Lower lobe of right lung (tissue), 2 donors: ENCODE results near the gene CUX1. TPM values are rescaled to one million over a fixed set of nuclear protein-coding genes. Genes with fewer than 3 reads are reported as not detected.

Experiments
- ATAC-seq, 2 donors: fragments of 200-7000 bp; cut with Tn5 transposase; one replicate each; pipeline ENCODE4 v1.9.1; 2020 to 2022; ENCODE audit warnings: mild to moderate bottlenecking in 2 of 2, moderate library complexity in 2 of 2
- DNase-seq: peaks from one replicate; pipeline ENCODE4 v3.0.0-alpha.2; 2020
- H3K27ac ChIP-seq: fragments of 200-600 bp; one replicate; pipeline ENCODE4 v1.8.0; 2022
- H3K27me3 ChIP-seq: fragments of 200-600 bp; one replicate; pipeline ENCODE4 v1.8.0; 2022; ENCODE audit warnings: low read depth
- H3K36me3 ChIP-seq: fragments of 200-600 bp; one replicate; pipeline ENCODE4 v1.8.0; 2022; ENCODE audit warnings: mild to moderate bottlenecking
- H3K4me1 ChIP-seq: fragments of 200-600 bp; one replicate; pipeline ENCODE4 v1.8.0; 2022
- H3K4me3 ChIP-seq: fragments of 200-600 bp; one replicate; pipeline ENCODE4 v1.8.0; 2022; ENCODE audit warnings: mild to moderate bottlenecking
- H3K9me3 ChIP-seq: fragments of 200-600 bp; one replicate; pipeline ENCODE4 v1.8.0; 2022
- CTCF ChIP-seq: fragments of 200-600 bp; IDR thresholded peaks from one replicate; pipeline ENCODE4 v1.8.0; 2022; ENCODE audit warnings: antibody characterized with exemption, mild to moderate bottlenecking
- intact Hi-C: fragments of 100-400 bp; cut with DNase I; formaldehyde crosslinking; loops from one replicate; pipeline ENCODE4 v1.11.0; 2022
- total RNA-seq: library from RNA; stranded (reverse); fragmentation: NEBNext Ultra II Directional; extraction: Animal tissue kit (Norgen Biotek cat#: 25700); gene quantifications from one replicate; pipeline ENCODE4 v1.2.1, GENCODE V29; 2021
- donor health status: DM: no; HTN: yes; CAD: no; lungs with severe emphysema.

Gene CUX1
- total RNA-seq, 1 donor from 2014 or later, result 118 TPM

- Histone ChIP-seq H3K27me3 (peaks cover 11% of the 10 kb centered on the region), H3K4me1 (peaks cover 13% of the 10 kb centered on the region), H3K27ac (no peak overlapping the region), H3K9me3 (no peaks in the 10 kb centered on the region), H3K4me3 (no peak overlapping the region), H3K36me3 (no peaks in the 10 kb centered on the region)
- DNase-seq, result no peak
- peak; percentile 36 for TF ChIP-seq CTCF
- ATAC-seq, result peak; percentile 63 to 78
- intact Hi-C loops, result no loop called here
Observed at GRCh38 chr7:101804967-101805366, 12.5 kb upstream of the CUX1 start.

DNA sequence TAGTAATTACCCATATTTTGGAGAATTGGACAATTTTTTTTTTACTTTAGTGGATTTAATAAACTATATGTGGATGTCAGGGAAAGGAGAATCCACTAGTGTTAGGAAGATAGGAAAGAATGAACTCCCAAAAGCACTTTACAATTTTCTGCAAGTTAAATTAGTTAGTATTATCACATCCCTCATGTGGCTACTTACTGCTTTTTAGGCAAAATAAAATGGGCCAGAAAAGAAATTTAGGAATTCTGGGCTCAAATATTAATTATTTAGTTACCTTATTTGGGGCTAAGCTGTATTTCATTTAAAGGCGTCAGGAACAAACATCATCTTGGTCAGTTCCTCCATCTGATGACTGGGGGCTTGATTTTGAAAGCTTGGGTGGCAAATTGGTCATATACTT is 4.8 kb upstream of the CUX1 start:
- ATAC-seq, result no peak
- H3K36me3 ChIP-seq, result no peaks in the 10 kb centered on the region
- TF ChIP-seq CTCF, result no peak
- no peaks in the 10 kb centered on the region for H3K27me3 ChIP-seq
- peaks cover 6% of the 10 kb centered on the region for H3K4me1 ChIP-seq
- no peaks in the 10 kb centered on the region for H3K9me3 ChIP-seq
- intact Hi-C loops, result no loop called here
- no peak for DNase-seq
- no peak overlapping the region for H3K27ac ChIP-seq
- no peak overlapping the region for H3K4me3 ChIP-seq

GRCh38 chr7:101813402-101814019 is 3.9 kb upstream of the CUX1 start:
- peak overlapping the region; percentile 83 for H3K4me3 ChIP-seq
- ATAC-seq (no peak), DNase-seq (no peak)
- no peak overlapping the region for H3K27ac ChIP-seq
- peaks cover 14% of the 10 kb centered on the region for H3K4me1 ChIP-seq
- no peak for TF ChIP-seq CTCF
- intact Hi-C loops, result no loop called here
- H3K27me3 ChIP-seq, result no peaks in the 10 kb centered on the region
- no peaks in the 10 kb centered on the region for H3K9me3 ChIP-seq
- no peaks in the 10 kb centered on the region for H3K36me3 ChIP-seq

DNA sequence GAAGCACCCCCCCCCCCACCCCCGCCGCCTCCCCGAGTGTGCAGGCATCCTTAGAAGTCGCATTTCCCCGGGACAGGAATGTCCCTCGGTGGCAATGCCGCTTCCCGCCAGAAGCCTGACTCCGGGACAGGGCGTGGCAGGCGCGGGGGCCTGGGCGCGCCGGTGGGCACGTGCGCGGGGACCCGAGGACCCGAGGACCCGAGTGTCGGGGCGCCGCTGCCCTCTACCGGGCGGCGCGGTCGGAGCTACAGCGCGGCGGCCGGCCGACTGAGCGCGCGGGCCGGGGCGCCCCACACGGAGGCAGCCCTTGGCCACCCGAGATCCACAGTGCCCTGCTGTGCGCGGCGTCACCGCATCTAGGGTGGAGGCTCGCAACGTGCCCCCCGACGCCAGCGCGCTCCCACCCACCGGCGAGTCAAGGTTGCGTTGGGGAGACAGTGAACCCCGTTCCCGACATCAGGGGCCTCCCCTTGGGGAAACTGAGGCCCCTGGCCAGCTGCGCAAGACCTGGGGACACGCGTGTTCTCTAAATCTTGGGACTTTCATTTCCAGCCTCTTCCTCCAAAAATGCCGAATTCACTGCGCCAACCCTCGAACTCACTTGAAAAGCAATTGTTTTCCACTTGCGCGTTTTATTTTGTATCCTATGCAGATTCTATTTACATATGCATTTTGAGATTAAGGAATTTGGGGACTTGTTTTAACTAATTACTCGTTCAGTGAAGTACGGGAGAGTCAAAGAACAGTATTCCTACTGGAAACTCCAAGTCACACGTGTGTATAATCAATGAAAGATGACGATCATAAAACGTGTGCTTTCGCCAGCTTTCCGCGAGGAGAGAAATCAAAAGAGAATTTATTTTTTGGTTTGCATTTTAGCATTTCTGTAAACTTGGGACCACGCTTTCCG is 3.1 kb upstream of the CUX1 start:
- Histone ChIP-seq H3K4me1 (peaks cover 22% of the 10 kb centered on the region), H3K4me3 (peak overlapping the region; percentile 83), H3K27me3 (no peaks in the 10 kb centered on the region), H3K36me3 (no peaks in the 10 kb centered on the region), H3K27ac (peak overlapping the region; percentile 53), H3K9me3 (no peaks in the 10 kb centered on the region)
- intact Hi-C loops, result no loop called here
- TF ChIP-seq CTCF, result peak; percentile 54
- ATAC-seq (peak; percentile 86 to 89), DNase-seq (peak; percentile 82)

GRCh38 chr7:101814991-101815825 is 2.2 kb upstream of the CUX1 start:
- DNase-seq (peak; percentile 56), ATAC-seq (peak; percentile 69 to 80)
- TF ChIP-seq CTCF, result peak; percentile 29
- intact Hi-C loops, result no loop called here
- no peaks in the 10 kb centered on the region for H3K36me3 ChIP-seq
- peak overlapping the region; percentile 83 for H3K4me3 ChIP-seq
- no peaks in the 10 kb centered on the region for H3K9me3 ChIP-seq
- H3K4me1 ChIP-seq, result peaks cover 26% of the 10 kb centered on the region
- H3K27ac ChIP-seq, result peak overlapping the region; percentile 53
- no peaks in the 10 kb centered on the region for H3K27me3 ChIP-seq
